Activated CD4-positive, alpha-beta T cell treated with anti-CD3 and anti-CD28 coated beads for 36 hours (primary cell): Measurements from ENCODE around the gene PTPRM. TPM values are rescaled to one million over a fixed set of nuclear protein-coding genes. Genes with fewer than 3 reads are reported as not detected.

Source experiments
- ATAC-seq: fragments of 200-7000 bp; cut with Tn5 transposase; one replicate; pipeline ENCODE4 v1.10.0; 2021; ENCODE audit warnings: mild to moderate bottlenecking, moderate library complexity
- CTCF ChIA-PET: fragments of 350-600 bp; sonication (Branson Sonifier 250); formaldehyde crosslinking; loops from one replicate; lab custom pipeline; 2021; ENCODE audit warnings: antibody characterized with exemption; lab: Charles Lee
- POLR2A ChIA-PET: fragments of 350-600 bp; sonication (Branson Sonifier 250); formaldehyde crosslinking; loops from one replicate; lab custom pipeline; 2021; ENCODE audit warnings: antibody characterized with exemption, inconsistent platforms; lab: Charles Lee
- DNase-seq: peaks from one replicate; pipeline ENCODE4 v3.0.0-alpha.2; 2020
- H3K27ac Mint-ChIP-seq: one replicate; pipeline ENCODE4 v1.8.0; 2021; ENCODE audit warnings: mixed read lengths
- H3K27me3 Mint-ChIP-seq: one replicate; pipeline ENCODE4 v1.8.0; 2021; ENCODE audit warnings: mixed read lengths
- H3K36me3 Mint-ChIP-seq: one replicate; pipeline ENCODE4 v1.8.0; 2021; ENCODE audit warnings: low read depth, mixed read lengths
- H3K4me1 Mint-ChIP-seq: one replicate; pipeline ENCODE4 v1.8.0; 2021; ENCODE audit warnings: mixed read lengths
- H3K4me3 Mint-ChIP-seq: one replicate; pipeline ENCODE4 v1.8.0; 2021; ENCODE audit warnings: mild to moderate bottlenecking, moderate library complexity, mixed read lengths
- H3K9me3 Mint-ChIP-seq: one replicate; pipeline ENCODE4 v1.8.0; 2021; ENCODE audit warnings: low read depth, mixed read lengths
- intact Hi-C, 2 experiments: fragments of 100-400 bp; cut with DNase I in 1 of 2; cut with micrococcal nuclease in 1 of 2; formaldehyde crosslinking; loops; one replicate each; pipeline versions ENCODE4 v1.14.2 to v1.15.1; 2022 to 2024; cut with DNase I, micrococcal nuclease
- total RNA-seq, 2 experiments: library from RNA; stranded (reverse); gene quantifications; one replicate each; pipeline ENCODE4 v1.2.3, GENCODE V29; 2021

Gene PTPRM
- total RNA-seq, 2 experiments from 2014 or later = 6.5 to 14.0 TPM

DNA sequence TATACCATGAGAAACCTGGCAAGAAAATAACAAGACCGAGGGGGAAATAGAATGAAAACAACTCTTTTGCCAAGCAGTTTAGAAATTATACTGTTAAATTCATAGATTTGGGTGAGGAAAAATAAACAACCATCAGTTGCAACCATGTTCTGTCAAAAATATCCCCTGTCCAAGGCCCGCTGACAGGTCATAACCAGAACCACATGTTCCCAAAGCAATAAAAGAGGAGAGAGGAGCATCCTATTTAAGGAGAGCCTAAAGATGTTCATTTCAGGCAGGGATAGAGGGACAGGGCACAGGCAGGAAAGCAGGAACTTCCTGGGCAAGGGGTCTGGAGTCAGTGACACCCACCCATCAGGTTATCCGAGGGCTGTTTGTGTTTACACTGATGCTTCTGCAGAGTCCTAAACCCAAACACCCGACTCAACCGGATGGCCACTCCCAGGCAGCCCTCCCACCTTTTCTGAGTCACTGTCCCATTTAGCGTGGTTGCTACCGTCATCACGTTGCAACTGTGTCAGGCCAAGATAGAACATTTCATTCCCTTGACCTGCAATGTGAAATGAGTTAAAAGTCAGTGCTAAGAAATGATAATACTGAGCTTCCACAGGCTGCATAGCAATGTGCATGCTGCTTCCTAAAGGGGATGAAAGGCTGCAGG, 573.9 kb downstream of the PTPRM start:
- Mint-ChIP-seq H3K36me3 (peaks cover 3% of the 10 kb centered on the region), H3K4me1 (no peaks in the 10 kb centered on the region), H3K27ac (no peak overlapping the region), H3K27me3 (no peaks in the 10 kb centered on the region), H3K9me3 (no peaks in the 10 kb centered on the region), H3K4me3 (no peak overlapping the region)
- DNase-seq (no peak), ATAC-seq (no peak)
- POLR2A ChIA-PET = no interaction called here
- CTCF ChIA-PET = interaction anchor here (0.6 kb wide), 1 partner anchor 155 kb away, joined by 3 read pairs; no protein-coding TSS in a partner anchor
- intact Hi-C loops = no loop called here

DNA sequence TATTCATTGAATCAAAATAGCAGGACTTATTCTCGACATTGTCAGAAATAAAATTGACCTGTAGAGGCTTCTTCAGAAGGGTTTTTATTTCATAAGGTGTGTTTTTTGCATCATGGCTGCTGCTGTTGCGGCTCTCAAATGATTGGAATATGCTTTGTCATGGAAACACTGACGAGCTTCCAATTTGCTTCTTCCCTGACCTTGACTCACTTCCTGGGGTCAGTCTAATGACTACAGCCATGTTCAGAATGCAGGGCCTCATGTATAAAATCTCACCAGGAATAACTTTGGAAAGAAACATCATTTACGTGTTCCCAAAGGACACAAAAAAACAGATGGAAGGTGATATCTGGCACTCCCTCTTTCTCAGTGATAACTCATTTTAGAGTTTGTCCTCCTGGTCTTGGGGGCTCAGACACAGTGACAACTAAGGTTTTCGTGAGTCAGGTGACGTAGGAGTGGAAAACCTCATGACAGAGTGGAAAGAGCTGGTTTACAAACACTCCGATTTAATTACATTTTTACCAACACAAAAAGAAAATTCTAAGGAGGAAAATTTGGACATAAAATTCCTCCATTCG, 575.1 kb downstream of the PTPRM start:
- H3K9me3 Mint-ChIP-seq = no peaks in the 10 kb centered on the region
- CTCF ChIA-PET = interaction anchor here (0.6 kb wide), 1 partner anchor 1358 kb away, joined by 3 read pairs; no protein-coding TSS in a partner anchor
- DNase-seq (no peak), ATAC-seq (no peak)
- intact Hi-C loops = no loop called here
- H3K4me1 Mint-ChIP-seq = no peaks in the 10 kb centered on the region
- POLR2A ChIA-PET = no interaction called here
- peaks cover 7% of the 10 kb centered on the region for H3K36me3 Mint-ChIP-seq
- H3K4me3 Mint-ChIP-seq = no peak overlapping the region
- H3K27me3 Mint-ChIP-seq = no peaks in the 10 kb centered on the region
- no peak overlapping the region for H3K27ac Mint-ChIP-seq

DNA sequence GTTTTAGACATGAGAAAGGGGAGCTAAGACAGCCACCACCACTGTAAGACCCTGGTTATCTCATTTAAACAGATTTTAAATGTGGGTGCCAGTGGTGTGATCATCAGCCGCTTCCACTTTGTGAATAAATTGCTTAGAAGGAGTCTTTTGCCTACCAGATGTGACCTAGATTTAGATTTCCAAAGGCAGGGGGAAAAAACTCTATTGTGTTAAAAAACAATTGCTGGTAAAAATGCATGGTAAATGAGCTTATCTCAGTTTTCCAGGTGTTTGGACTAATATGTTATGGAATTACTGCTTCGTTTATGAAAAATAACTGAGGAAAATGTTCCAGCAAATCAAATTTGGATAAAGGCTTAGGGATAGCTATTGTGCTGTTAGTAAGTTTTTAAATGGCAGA, 575.8 kb downstream of the PTPRM start:
- intact Hi-C loops = no loop called here
- ChIA-PET POLR2A (no interaction called here), CTCF (interaction anchor here (0.6 kb wide), 1 partner anchor 29 kb away, joined by 5 read pairs; no protein-coding TSS in a partner anchor)
- Mint-ChIP-seq H3K27ac (no peak overlapping the region), H3K4me1 (no peaks in the 10 kb centered on the region), H3K27me3 (no peaks in the 10 kb centered on the region), H3K36me3 (peaks cover 7% of the 10 kb centered on the region), H3K4me3 (no peak overlapping the region), H3K9me3 (no peaks in the 10 kb centered on the region)
- ATAC-seq (no peak), DNase-seq (no peak)

DNA sequence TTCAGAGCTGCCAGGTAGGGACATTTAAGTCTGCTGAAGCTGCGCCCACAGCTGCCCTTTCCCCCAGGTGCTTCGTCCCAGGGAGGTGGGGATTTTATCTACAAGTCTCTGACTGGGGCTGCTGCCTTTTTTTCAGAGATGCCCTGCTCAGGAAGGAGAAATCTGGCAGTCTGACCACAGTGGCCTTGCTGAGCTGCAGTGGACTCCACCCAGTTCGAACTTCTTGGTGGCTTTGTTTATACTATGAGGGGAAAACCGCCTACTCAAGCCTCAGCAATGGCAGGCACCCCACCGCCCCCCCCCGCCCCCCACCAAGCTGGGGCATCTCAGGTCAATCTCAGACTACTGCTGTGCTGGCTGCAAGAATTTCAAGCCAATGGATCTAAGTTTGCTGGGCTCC, 584.1 kb downstream of the PTPRM start:
- no peaks in the 10 kb centered on the region for H3K4me1 Mint-ChIP-seq
- POLR2A ChIA-PET = no interaction called here
- intact Hi-C loops = no loop called here
- peaks cover 3% of the 10 kb centered on the region for H3K36me3 Mint-ChIP-seq
- no peaks in the 10 kb centered on the region for H3K9me3 Mint-ChIP-seq
- CTCF ChIA-PET = no interaction called here
- no peak overlapping the region for H3K27ac Mint-ChIP-seq
- no peak for ATAC-seq
- H3K27me3 Mint-ChIP-seq = no peaks in the 10 kb centered on the region
- no peak for DNase-seq
- no peak overlapping the region for H3K4me3 Mint-ChIP-seq

DNA sequence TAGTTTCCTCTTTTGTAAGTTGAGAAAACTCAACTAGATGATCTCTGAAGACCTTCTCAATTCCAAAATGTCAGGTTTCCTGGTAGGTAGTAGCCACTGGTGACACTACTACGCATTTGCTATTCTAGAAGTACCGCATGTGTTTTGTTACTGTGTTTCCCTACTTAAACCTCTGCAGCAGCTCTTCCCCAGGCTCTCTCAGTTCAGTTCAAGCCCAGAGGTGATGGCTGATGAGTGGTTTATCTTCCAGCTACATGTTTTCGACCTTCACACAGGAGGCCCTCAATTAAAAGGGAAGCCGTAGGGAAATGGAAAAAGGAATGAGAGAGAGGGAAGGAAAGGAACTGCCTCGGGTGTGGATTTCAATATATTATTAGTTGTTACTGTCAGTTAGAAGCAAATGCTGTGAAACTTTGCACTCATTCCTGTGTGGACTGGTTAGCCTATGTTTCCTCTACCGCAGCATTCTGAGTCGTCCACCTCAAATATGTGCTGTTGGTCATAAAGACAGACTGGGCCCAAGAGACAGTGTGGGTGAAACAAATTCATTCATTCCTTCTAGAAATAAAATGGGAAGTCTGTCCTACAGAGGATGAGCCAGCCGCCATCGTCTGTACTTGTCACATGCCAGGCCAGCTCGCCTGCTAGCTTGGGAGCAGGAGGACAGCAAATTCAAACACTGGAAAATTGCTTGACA, 586.9 kb downstream of the PTPRM start:
- no peak for ATAC-seq
- Mint-ChIP-seq H3K9me3 (peaks cover 2% of the 10 kb centered on the region), H3K27ac (no peak overlapping the region), H3K4me1 (no peaks in the 10 kb centered on the region), H3K36me3 (peaks cover 3% of the 10 kb centered on the region), H3K27me3 (no peaks in the 10 kb centered on the region), H3K4me3 (no peak overlapping the region)
- ChIA-PET CTCF (no interaction called here), POLR2A (no interaction called here)
- intact Hi-C loops = no loop called here
- no peak for DNase-seq

DNA sequence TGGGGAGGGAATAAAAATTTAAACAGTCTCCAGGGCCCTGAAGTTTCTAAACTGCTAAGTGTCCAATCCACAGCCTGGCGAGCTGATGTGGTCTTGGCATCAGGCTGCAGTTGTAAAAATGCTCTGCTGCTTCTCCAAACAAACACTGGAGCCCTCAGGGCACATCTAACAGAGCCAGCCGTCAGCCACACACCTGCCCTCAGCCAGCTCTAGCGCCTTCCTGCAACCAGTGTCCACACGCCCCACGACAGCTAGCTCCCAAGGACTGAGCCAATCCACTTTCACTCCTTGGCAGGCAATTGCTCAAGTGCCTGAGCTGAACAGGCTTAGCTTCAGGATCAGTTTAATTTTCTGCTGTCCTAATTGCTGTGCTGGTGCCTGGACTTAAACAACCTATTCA, 595.7 kb downstream of the PTPRM start:
- Mint-ChIP-seq H3K4me3 (no peak overlapping the region), H3K9me3 (peaks cover 2% of the 10 kb centered on the region), H3K4me1 (no peaks in the 10 kb centered on the region), H3K27me3 (no peaks in the 10 kb centered on the region), H3K36me3 (peaks cover 3% of the 10 kb centered on the region), H3K27ac (no peak overlapping the region)
- ChIA-PET POLR2A (no interaction called here), CTCF (no interaction called here)
- ATAC-seq (no peak), DNase-seq (no peak)
- intact Hi-C loops = no loop called here

DNA sequence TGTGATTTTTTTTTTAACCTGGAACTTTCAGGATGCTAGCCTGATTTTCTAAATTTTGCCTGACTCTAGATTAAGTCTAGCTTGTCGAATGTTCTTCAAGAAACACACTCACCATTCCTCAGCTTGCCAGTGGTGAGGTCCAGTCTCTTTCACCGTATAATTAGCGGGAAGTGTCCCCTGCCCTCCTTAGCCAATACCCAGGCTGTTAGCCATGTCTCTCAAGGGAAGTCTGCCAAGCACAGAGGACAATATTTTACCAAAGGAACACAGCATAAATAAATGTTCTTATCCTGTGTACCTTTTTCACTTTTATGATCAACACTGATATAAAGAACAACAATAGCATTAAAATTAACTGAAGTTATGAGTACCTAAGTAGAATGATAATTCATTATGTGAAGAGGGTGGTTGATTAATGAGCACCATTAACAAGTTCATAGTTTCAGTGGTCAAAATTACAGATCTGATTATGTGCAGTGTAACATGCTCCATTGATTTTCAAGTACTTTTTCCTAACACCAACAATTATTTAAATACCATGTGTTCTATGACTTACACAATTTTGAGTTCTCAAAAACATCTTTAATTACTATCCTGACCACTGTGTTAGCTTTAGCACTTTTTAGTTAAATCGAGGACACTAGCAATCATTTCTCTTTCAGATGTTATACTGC, 596.3 kb downstream of the PTPRM start:
- CTCF ChIA-PET = interaction anchor here (0.6 kb wide), 1 partner anchor 231 kb away, joined by 3 read pairs; no protein-coding TSS in a partner anchor
- intact Hi-C loops = no loop called here
- no peaks in the 10 kb centered on the region for H3K9me3 Mint-ChIP-seq
- DNase-seq (no peak), ATAC-seq (no peak)
- H3K27me3 Mint-ChIP-seq = no peaks in the 10 kb centered on the region
- POLR2A ChIA-PET = no interaction called here
- H3K36me3 Mint-ChIP-seq = no peaks in the 10 kb centered on the region
- no peak overlapping the region for H3K27ac Mint-ChIP-seq
- H3K4me1 Mint-ChIP-seq = no peaks in the 10 kb centered on the region
- no peak overlapping the region for H3K4me3 Mint-ChIP-seq

DNA sequence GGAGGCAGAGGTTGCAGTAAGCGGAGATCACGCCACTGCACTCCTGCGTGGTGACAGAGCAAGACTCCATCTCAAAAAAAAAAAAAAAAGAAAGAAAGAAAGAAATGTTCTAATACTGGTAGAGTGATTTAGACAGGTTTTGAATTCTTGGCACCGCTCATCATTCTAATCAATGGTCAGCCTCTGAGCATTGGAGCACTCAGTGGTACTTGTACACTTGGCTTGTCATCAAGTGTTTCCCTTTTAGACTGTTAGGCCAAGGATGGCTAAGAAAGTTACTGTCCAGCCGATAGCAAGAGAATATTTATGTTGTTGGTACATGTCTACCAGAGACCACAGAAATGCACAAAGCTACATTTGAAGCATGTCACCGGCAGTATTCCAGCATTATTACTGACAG, 598.0 kb downstream of the PTPRM start:
- no peak for DNase-seq
- Mint-ChIP-seq H3K4me3 (no peak overlapping the region), H3K9me3 (no peaks in the 10 kb centered on the region), H3K4me1 (no peaks in the 10 kb centered on the region), H3K27ac (no peak overlapping the region), H3K36me3 (no peaks in the 10 kb centered on the region), H3K27me3 (no peaks in the 10 kb centered on the region)
- intact Hi-C loops = no loop called here
- POLR2A ChIA-PET = no interaction called here
- no peak for ATAC-seq
- CTCF ChIA-PET = interaction anchor here (0.8 kb wide), 1 partner anchor 23 kb away, joined by 3 read pairs; no protein-coding TSS in a partner anchor

DNA sequence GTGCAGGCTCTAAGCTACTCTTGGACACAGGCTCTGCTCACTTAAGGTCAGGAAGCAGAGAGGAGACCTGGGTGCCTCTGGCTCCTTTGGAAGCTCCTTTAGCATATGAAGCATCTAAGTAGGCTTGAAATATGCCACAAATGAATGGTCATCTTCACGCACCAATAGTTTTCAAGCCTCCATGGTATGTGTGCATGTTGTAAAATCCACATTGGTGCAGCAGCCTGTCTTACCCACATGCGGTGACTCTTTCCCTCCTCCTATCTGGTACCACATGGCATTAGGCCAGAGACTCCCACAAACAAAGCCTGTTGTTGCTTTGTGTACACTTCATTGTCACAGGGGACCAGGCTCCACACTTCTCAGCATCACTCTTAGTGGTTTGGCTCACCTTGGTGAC, 599.9 kb downstream of the PTPRM start:
- H3K27ac Mint-ChIP-seq = no peak overlapping the region
- CTCF ChIA-PET = no interaction called here
- H3K27me3 Mint-ChIP-seq = no peaks in the 10 kb centered on the region
- POLR2A ChIA-PET = interaction anchor here (0.5 kb wide), 1 partner anchor 22 kb away, joined by 7 read pairs; no protein-coding TSS in a partner anchor
- no peaks in the 10 kb centered on the region for H3K36me3 Mint-ChIP-seq
- no peaks in the 10 kb centered on the region for H3K4me1 Mint-ChIP-seq
- H3K9me3 Mint-ChIP-seq = no peaks in the 10 kb centered on the region
- no peak for DNase-seq
- ATAC-seq = no peak
- intact Hi-C loops = no loop called here
- H3K4me3 Mint-ChIP-seq = no peak overlapping the region

DNA sequence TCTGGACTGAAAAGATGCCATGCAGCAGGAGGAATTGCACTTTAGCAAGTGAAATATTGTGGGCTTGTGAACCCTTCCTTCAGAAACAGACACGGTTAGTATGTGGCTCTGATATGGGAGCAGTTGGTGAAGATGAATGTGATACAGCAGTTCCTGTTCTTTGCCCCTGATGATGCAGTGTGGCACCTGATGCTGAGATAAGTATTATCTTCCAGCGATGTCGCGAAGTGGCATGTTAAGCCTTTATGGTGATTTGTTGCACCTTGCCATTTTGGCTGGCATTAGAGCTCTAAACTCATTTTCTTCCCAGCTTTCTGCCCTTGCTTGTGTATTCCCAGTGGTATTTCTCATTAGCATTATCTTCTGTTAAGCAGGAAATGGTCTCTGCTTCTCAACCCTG, 600.6 kb downstream of the PTPRM start:
- no peaks in the 10 kb centered on the region for H3K36me3 Mint-ChIP-seq
- intact Hi-C loops = no loop called here
- H3K4me3 Mint-ChIP-seq = no peak overlapping the region
- no peak for DNase-seq
- ChIA-PET CTCF (interaction anchor here (0.6 kb wide), 1 partner anchor 359 kb away, joined by 3 read pairs; no protein-coding TSS in a partner anchor), POLR2A (no interaction called here)
- no peaks in the 10 kb centered on the region for H3K27me3 Mint-ChIP-seq
- no peak for ATAC-seq
- no peaks in the 10 kb centered on the region for H3K4me1 Mint-ChIP-seq
- H3K9me3 Mint-ChIP-seq = no peaks in the 10 kb centered on the region
- H3K27ac Mint-ChIP-seq = no peak overlapping the region

DNA sequence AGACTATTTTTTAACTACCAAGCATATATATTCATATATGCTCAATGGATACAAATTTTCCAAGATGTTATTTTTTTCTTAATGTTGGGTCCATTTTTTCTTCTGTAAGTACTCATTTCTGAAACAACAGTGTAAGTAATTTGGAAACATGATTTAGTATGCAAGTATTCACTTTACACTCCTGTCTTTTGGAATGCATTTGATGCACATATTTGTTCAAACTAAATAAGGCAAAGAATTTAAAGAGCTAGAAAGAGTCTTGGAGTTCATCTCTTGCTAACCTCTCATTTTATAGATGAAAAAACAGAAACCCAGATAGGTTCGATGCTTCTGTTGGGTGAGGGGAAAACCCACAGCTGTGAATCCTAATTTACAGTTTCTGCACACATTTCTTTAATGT, 602.6 kb downstream of the PTPRM start:
- Mint-ChIP-seq H3K4me3 (no peak overlapping the region), H3K27ac (no peak overlapping the region), H3K27me3 (no peaks in the 10 kb centered on the region), H3K36me3 (no peaks in the 10 kb centered on the region), H3K9me3 (no peaks in the 10 kb centered on the region), H3K4me1 (no peaks in the 10 kb centered on the region)
- ChIA-PET CTCF (interaction anchor here (1.4 kb wide), 1 partner anchor 9 kb away, joined by 3 read pairs; no protein-coding TSS in a partner anchor), POLR2A (no interaction called here)
- no peak for DNase-seq
- no peak for ATAC-seq
- intact Hi-C loops = no loop called here
